Uterus (tissue), 2 donors: ENCODE results near the gene PDLIM4.

Source experiments
- POLR2A ChIP-seq, 2 donors: fragments of 450-650 bp; IDR thresholded peaks; one replicate each; pipeline ENCODE4 v1.6.1; 2016; ENCODE audit warnings: antibody characterized with exemption in 2 of 2, mild to moderate bottlenecking in 1 of 2, moderate library complexity in 1 of 2
- TF ChIP-seq, protein P1 (sequence below), 4 experiments: fragments of 200-600 bp in 2 of 4; fragments of 450-650 bp in 2 of 4; sonication (generic) in 2 of 4; IDR thresholded peaks; one replicate each; pipeline ENCODE4 v1.5.1; 2016 to 2019; ENCODE audit warnings: antibody characterized with exemption in 4 of 4, mild to moderate bottlenecking in 2 of 4, moderate library complexity in 1 of 4

GRCh38 chr5:132300577-132301343 is 43.3 kb downstream of the PDLIM4 start:
- no peak for TF ChIP-seq POLR2A (IDR thresholded peaks at IDR 0.05)
- TF ChIP-seq, protein P1, sequence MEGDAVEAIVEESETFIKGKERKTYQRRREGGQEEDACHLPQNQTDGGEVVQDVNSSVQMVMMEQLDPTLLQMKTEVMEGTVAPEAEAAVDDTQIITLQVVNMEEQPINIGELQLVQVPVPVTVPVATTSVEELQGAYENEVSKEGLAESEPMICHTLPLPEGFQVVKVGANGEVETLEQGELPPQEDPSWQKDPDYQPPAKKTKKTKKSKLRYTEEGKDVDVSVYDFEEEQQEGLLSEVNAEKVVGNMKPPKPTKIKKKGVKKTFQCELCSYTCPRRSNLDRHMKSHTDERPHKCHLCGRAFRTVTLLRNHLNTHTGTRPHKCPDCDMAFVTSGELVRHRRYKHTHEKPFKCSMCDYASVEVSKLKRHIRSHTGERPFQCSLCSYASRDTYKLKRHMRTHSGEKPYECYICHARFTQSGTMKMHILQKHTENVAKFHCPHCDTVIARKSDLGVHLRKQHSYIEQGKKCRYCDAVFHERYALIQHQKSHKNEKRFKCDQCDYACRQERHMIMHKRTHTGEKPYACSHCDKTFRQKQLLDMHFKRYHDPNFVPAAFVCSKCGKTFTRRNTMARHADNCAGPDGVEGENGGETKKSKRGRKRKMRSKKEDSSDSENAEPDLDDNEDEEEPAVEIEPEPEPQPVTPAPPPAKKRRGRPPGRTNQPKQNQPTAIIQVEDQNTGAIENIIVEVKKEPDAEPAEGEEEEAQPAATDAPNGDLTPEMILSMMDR (IDR thresholded peaks at IDR 0.05) = no peak
